Right ventricle myocardium inferior (tissue), 1 donor: ENCODE data around the gene ABCA5. TPM values are rescaled to one million over a fixed set of nuclear protein-coding genes. Genes with fewer than 3 reads are reported as not detected.
"Not testable (repeated sequence)": the region's sequence is repeated elsewhere in the genome, so short reads cannot be mapped to it uniquely, and the experiment has no call there.

Source experiments
- ATAC-seq: fragments of 200-7000 bp; cut with Tn5 transposase; one replicate; pipeline ENCODE4 v1.9.1; 2020; ENCODE audit warnings: mild to moderate bottlenecking, moderate library complexity
- DNase-seq: peaks from one replicate; pipeline ENCODE4 v3.0.0; 2021; ENCODE audit errors: missing footprints
- intact Hi-C: fragments of 100-400 bp; cut with DNase I; formaldehyde crosslinking; loops from one replicate; pipeline ENCODE4 v1.11.0; 2022
- total RNA-seq: library from RNA; stranded (reverse); fragmentation: NEBNext Ultra II Directional; extraction: Animal tissue kit (Norgen Biotek cat#: 25700); gene quantifications from one replicate; pipeline ENCODE4 v1.2.1, GENCODE V29; 2021
- donor health status: DM: no; HTN: yes; CAD: no; lungs with severe emphysema.

The ABCA5 gene
- total RNA-seq, 1 donor from 2014 or later: 19.3 TPM

DNA sequence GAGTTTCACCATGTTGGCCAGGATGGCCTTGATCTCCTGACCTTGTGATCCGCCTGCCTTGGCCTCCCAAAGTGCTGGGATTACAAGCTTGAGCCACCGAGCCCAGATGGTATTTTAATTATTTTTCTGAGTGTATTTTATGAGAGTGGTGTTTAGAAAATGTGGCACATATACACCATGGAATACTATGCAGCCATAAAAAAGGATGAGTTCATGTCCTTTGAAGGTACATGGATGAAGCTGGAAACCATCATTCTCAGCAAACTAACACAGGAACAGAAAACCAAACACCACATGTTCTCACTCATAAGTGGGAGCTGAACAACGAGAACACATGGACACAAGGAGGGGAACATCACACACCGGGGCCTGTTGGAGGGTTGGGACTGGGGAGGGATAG is 50.7 kb downstream of the ABCA5 start:
- DNase-seq, ATAC-seq, intact Hi-C loops: not testable (repeated sequence)

DNA sequence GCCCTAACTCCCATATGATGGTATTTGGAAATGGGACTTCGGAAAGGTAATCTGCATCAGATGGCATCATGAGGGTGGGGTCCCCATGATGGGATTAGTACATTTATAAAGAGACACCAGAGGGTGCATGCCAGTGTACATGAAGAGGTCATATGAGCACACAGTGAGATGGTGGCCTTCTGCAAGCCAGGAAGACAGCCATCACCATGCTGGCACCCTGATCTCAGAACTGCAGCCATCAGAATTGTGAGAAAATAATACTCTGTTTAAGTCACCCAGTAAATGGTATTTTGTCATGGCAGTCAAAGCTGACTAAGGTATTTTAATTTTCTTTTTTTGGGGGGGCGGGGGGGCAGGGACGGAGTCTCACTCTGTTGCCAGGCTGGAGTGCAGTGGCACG is 51.2 kb downstream of the ABCA5 start:
- DNase-seq (no peak), ATAC-seq (no peak)
- intact Hi-C loops: no loop called here

DNA sequence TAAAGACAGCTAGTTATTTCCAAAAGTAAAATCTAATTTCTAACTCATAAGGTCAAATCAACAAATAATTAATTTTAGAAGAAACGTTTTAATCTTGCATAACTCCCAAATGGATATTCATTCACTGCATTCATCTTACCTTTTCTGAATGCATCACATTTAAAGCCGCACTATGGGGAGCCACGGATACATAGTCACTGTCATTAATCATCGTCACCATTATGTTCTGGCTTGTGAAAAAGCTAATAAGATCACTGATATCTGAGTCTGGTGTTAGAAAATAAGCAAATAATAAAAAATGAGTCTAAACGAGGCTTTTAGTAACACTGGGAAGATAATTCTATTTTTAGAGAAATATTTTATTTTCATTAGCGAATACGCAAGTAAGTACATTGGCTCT is 55.9 kb downstream of the ABCA5 start:
- ATAC-seq: no peak

GRCh38 chr17:69269131-69269998 is 57.6 kb downstream of the ABCA5 start:
- intact Hi-C loops: no loop called here
- no peak for ATAC-seq
- no peak for DNase-seq

More for the DNA sequence above, 55.9 kb downstream of the ABCA5 start:
- intact Hi-C loops: no loop called here
- DNase-seq: no peak

GRCh38 chr17:69268543-69269014 is 58.4 kb downstream of the ABCA5 start:
- ATAC-seq: no peak
- intact Hi-C loops: no loop called here
- DNase-seq: peak; percentile 43

DNA sequence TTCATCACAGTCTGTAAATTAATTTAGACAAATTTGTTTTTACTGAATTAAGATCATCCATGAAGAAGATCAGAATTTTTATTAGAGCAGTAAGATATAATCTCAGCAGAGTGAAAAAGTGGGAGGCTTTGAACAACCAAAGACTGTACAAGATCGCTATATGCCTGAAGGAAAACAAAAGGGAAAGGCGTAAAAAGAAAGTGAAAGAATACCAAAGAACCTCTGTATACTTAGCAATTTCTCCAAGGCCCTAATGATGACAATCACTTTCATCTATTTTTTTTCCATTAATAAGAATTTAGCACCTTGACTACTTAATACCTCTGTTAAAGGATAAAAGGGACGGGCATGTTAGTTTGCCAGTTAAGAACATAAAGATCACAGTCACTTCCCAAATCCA is 59.7 kb downstream of the ABCA5 start:
- no peak for ATAC-seq
- no peak for DNase-seq
- intact Hi-C loops: no loop called here

GRCh38 chr17:69265873-69266272 is 61.1 kb downstream of the ABCA5 start:
- ATAC-seq (no peak), DNase-seq (no peak)
- intact Hi-C loops: no loop called here

GRCh38 chr17:69254187-69254586 is 72.7 kb downstream of the ABCA5 start:
- intact Hi-C loops: no loop called here
- ATAC-seq: no peak

GRCh38 chr17:69250641-69251040 is 76.3 kb downstream of the ABCA5 start:
- ATAC-seq: no peak
- intact Hi-C loops: no loop called here

More at GRCh38 chr17:69254187-69254586, 72.7 kb downstream of the ABCA5 start:
- no peak for DNase-seq

GRCh38 chr17:69246726-69247375 is 80.1 kb downstream of the ABCA5 start:
- intact Hi-C loops: no loop called here
- ATAC-seq: peak; percentile 52
- DNase-seq: no peak

More at GRCh38 chr17:69250641-69251040, 76.3 kb downstream of the ABCA5 start:
- no peak for DNase-seq

- intact Hi-C loops: no loop called here
- DNase-seq (no peak), ATAC-seq (no peak)
These were observed 80.7 kb downstream of the ABCA5 start for GRCh38 chr17:69246202-69246601.

DNA sequence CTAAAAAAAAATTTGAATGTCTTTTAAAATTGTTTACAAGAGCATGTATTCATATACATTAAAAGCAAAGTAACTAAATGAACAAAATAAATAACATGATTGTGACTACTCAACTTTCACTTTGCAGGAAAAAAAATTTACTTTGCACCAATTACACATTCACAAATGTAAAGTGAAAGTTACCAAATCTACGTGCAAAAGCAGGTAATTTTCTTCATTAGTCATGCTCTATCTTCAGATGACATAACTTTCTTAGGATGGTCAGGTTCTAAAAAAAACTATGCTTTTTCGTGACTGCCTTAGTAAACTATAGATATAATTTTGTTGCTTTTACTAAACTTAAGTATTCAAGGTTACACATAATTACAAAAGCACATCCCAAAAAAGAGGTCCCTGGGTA is 81.3 kb downstream of the ABCA5 start:
- intact Hi-C loops: no loop called here
- DNase-seq: no peak
- ATAC-seq: no peak

GRCh38 chr17:69239611-69240600 is 87.0 kb downstream of the ABCA5 start:
- intact Hi-C loops: loop anchor here (10.0 kb wide), 1 partner anchor 285 kb away; the partner anchor contains the start of gene ABCA8
- DNase-seq (no peak), ATAC-seq (no peak)

DNA sequence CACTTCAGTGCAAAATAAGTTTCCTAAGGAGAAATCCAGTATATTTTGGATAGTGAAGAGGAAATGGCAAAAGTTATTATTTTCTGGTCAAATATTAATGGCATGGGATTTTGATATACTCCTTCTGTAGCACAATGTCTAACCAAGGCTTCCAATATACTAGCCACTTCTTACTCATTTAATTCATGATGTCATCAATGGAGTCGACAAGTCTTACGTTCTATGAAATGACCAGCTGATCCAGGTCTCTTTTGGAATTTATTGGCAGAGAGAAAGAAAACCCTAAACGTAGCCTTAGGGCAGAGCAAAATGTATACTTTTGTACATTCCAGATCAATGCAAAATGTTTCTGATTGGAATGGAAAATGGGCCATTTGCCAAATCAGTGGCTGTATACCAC is 90.0 kb downstream of the ABCA5 start:
- intact Hi-C loops: loop anchor here (10.0 kb wide), 1 partner anchor 282 kb away; the partner anchor contains the start of gene ABCA8
- ATAC-seq (no peak), DNase-seq (no peak)

DNA sequence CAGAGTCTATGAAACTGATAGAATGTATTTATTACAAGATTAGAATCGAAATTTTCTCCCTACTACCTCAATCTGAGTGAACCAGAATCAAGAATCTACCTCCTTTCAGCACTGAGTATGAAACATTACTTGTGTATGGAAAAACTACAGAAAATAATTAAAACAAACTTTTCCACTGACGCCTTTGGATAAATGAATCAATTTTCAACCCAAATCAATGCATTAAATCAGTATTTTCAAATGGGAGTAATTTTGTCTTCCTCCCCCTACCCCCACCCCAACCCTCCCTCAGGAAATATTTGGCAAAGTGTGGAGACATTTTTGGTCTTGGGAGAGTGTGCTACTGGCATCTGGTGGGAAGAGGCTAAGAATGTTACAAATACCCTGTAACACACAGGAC is 90.5 kb downstream of the ABCA5 start:
- intact Hi-C loops: loop anchor here (10.0 kb wide), 1 partner anchor 282 kb away; the partner anchor contains the start of gene ABCA8
- DNase-seq (no peak), ATAC-seq (no peak)

- intact Hi-C loops: loop anchor here (2.0 to 10.0 kb wide), 2 partner anchors 281 to 459 kb away; partner anchors contain the start of gene ABCA8
- ATAC-seq (peak; percentile 94), DNase-seq (peak; percentile 78)
These were observed 91.4 kb downstream of the ABCA5 start for GRCh38 chr17:69235338-69236058.

DNA sequence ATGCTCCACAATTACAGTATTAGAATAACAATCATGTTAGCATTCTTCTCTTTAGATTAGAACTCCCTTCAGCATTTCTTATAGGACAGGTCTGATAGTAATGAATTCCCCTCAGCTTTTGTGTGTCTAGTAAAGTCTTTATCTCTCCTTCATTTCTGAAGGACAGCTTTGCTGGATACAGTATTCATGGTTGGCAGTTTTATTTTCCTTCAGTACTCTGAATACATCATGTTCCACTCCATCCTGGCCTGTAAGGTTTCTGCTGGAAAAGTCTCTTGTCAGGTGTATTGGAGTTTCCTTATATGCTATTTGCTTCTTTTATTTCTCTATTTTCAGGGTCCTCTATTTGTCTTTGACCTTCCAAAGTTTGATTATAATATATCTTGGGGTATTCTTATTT is 94.3 kb downstream of the ABCA5 start:
- intact Hi-C loops: loop anchor here (10.0 kb wide), 1 partner anchor 278 kb away; the partner anchor contains the start of gene ABCA8
- ATAC-seq: no peak
- DNase-seq: no peak

DNA sequence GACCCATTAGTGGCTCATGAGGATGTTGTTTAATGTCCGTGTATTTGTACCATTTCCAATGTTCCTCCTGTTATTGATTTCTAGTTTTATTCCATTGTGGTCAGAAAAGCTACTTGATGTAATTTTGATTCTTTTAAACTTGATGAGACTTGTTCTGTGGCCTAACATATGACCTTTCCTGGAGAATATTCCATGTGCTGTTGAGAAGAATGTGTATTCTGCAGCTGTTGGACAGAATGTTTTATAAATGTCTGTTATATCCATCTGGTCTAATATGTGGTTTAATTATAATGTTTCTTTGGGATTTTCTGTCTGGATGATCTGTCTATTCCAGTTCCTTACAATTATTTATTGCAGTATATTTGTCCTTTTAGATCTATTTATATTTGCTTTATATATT is 95.4 kb downstream of the ABCA5 start:
- intact Hi-C loops: loop anchor here (10.0 kb wide), 1 partner anchor 277 kb away; the partner anchor contains the start of gene ABCA8
- ATAC-seq (no peak), DNase-seq (no peak)
